PC-9 (cell line): ENCODE measurements around the gene CPLANE1.

Experiments
- CTCF ChIP-seq: fragments of 200-600 bp; sonication (generic); conservative IDR thresholded peaks from 2 replicates; pipeline ENCODE4 v1.6.1; 2017; ENCODE audit warnings: mixed run types, antibody characterized with exemption, mild to moderate bottlenecking, moderate library complexity
- EZH2 ChIP-seq: fragments of 200-600 bp; sonication (generic); IDR thresholded peaks from 2 replicates; pipeline ENCODE4 v1.8.0; 2017; ENCODE audit warnings: antibody characterized with exemption, low read depth

- TF ChIP-seq CTCF, result no peak
- no peak for TF ChIP-seq EZH2
These were observed 614 bp upstream of the CPLANE1 start for GRCh38 chr5:37249815-37250164.
